Lung (tissue), 12 donors: ENCODE measurements around the gene ANKRD55. TPM values are rescaled to one million over a fixed set of nuclear protein-coding genes. Genes with fewer than 3 reads are reported as not detected.

Experiments used
- ATAC-seq: fragments of 200-7000 bp; cut with Tn5 transposase; one replicate; pipeline ENCODE4 v1.9.1; 2020; ENCODE audit warnings: moderate number of reproducible peaks; ENCODE audit not compliant: insufficient read depth, low FRiP score
- DNase-seq, 3 donors: peaks; one replicate each; pipeline ENCODE4 v3.0.0-alpha.2; 2013 to 2017
- H3K27ac ChIP-seq, 2 donors: one replicate each; pipeline ENCODE4 v1.5.1; 2013; ENCODE audit warnings: mild to moderate bottlenecking in 2 of 2, moderate library complexity in 2 of 2, control low read depth in 1 of 2, inconsistent platforms in 1 of 2, low read depth in 1 of 2, low read length in 1 of 2
- H3K27me3 ChIP-seq, 3 donors: one replicate each; pipeline ENCODE4 v1.5.1; 2013; ENCODE audit warnings: low read length in 2 of 3; ENCODE audit not compliant: control insufficient read depth in 3 of 3, insufficient read depth in 3 of 3
- H3K36me3 ChIP-seq, 4 donors: one replicate each; pipeline ENCODE4 v1.5.1; 2013; ENCODE audit warnings: low read length in 4 of 4, mild to moderate bottlenecking in 1 of 4, moderate library complexity in 1 of 4; ENCODE audit not compliant: control insufficient read depth in 4 of 4, insufficient read depth in 4 of 4
- H3K4me1 ChIP-seq, 5 donors: one replicate each; pipeline ENCODE4 v1.5.1; 2013; ENCODE audit warnings: low read length in 5 of 5, mild to moderate bottlenecking in 2 of 5, moderate library complexity in 1 of 5; ENCODE audit not compliant: control insufficient read depth in 5 of 5, insufficient read depth in 5 of 5
- H3K4me3 ChIP-seq: one replicate; pipeline ENCODE4 v1.5.1; 2013; ENCODE audit warnings: mild to moderate bottlenecking, control low read depth, moderate library complexity
- H3K9ac ChIP-seq, 2 donors: one replicate each; pipeline ENCODE4 v1.5.1; 2013; ENCODE audit warnings: low read length in 2 of 2, control low read depth in 1 of 2; ENCODE audit not compliant: insufficient read depth in 1 of 2
- H3K9me3 ChIP-seq, 4 donors: one replicate each; pipeline ENCODE4 v1.5.1; 2013; ENCODE audit warnings: low read length in 3 of 4, mild to moderate bottlenecking in 1 of 4, moderate library complexity in 1 of 4; ENCODE audit not compliant: control insufficient read depth in 4 of 4, insufficient read depth in 3 of 4
- WGBS, 2 donors: extraction: QIAGEN DNeasy Blood & Tissue Kit; methylation state at CpG; one replicate each; pipeline ENCODE4 v1.1.7; 2013; 5-methylcytosine and 5-hydroxymethylcytosine counted together
- polyA plus RNA-seq, 2 donors: library from polyadenylated mRNA; stranded (reverse); fragments of 200-250 nt; gene quantifications; one replicate each; pipeline ENCODE4 v1.2.1, GENCODE V29; 2013
- total RNA-seq, 2 donors: library from RNA; depleted of rRNA in 1 of 2; stranded (reverse); fragments of >200 nt in 1 of 2; gene quantifications; one replicate each; pipeline ENCODE4 v1.2.1, GENCODE V29; 2014 to 2021
- TF ChIP-seq, protein P1 (sequence below): IDR thresholded peaks from 2 replicates; pipeline ENCODE4 v1.5.1; 2012; ENCODE audit warnings: mild to moderate bottlenecking; ENCODE audit errors: control extremely low read depth, extremely low read depth
- donor health status: control.
- donor health status: control.
- donor health status: Bipolar disorder and iron deficiency.
- donor health status: healthy.
- donor health status: DM: yes; HTN: yes; CAD: no.

The ANKRD55 gene
- total and polyA plus RNA-seq, 4 donors: 0.06 to 0.50 (median 0.28) TPM

DNA sequence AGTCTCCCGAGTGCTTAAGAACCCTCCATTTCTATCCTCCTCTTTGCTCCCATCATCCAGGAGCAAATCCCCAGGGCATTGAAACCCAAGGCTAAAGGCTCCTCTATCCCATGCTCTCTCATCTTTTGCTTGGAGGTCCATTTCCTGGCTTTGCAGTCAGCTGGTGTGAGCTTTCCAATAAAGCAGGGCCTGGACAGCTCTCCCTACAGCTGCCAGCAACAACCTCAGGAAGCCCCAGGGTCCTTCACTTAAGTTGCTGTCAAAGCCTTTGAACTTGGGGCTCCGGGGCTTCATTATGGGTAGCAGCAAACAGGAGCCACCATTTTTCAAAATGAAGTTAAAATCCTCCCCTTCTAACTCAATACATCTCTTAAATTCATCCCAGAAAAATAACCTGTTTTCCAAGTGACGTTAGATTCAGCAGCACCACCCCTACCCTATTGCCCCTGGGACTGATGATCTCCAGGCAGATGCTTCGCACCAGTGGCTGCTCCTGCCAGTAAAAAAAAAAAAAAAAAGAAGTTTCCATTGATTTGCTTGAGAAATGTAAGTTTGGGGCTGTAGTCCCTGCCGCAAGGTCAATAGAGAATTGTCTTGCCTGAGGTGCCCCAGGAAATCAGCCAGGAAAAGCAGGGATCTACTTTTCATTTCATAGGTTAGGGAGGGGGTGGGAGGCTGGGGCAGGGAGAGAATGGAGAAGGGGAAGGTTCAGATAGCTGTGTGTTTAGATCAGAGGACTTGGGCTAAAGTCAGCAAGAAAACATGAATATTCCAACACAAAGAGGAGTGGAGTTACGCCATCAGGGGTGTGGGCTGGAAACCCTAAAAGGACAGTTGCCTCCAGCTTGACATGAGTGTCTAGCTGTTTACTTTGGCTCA, 154.6 kb downstream of the ANKRD55 start:
- no peak overlapping the region for H3K9ac ChIP-seq
- TF ChIP-seq, protein P1, sequence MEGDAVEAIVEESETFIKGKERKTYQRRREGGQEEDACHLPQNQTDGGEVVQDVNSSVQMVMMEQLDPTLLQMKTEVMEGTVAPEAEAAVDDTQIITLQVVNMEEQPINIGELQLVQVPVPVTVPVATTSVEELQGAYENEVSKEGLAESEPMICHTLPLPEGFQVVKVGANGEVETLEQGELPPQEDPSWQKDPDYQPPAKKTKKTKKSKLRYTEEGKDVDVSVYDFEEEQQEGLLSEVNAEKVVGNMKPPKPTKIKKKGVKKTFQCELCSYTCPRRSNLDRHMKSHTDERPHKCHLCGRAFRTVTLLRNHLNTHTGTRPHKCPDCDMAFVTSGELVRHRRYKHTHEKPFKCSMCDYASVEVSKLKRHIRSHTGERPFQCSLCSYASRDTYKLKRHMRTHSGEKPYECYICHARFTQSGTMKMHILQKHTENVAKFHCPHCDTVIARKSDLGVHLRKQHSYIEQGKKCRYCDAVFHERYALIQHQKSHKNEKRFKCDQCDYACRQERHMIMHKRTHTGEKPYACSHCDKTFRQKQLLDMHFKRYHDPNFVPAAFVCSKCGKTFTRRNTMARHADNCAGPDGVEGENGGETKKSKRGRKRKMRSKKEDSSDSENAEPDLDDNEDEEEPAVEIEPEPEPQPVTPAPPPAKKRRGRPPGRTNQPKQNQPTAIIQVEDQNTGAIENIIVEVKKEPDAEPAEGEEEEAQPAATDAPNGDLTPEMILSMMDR: no peak
- WGBS, 2 donors: 83 to 85% methylated on average over 6 of the region's 6 CpGs
- H3K36me3 ChIP-seq: no peaks in the 10 kb centered on the region
- ATAC-seq: peak; percentile 45
- DNase-seq: peak in 2 of 3 donors; percentile 30 to 58
- H3K4me1 ChIP-seq: peaks cover 0 to 35% (median 6%) of the 10 kb centered on the region in 5 donors
- no peak overlapping the region for H3K4me3 ChIP-seq
- H3K27ac ChIP-seq: no peak overlapping the region
- H3K27me3 ChIP-seq: no peaks in the 10 kb centered on the region
- H3K9me3 ChIP-seq: no peaks in the 10 kb centered on the region

DNA sequence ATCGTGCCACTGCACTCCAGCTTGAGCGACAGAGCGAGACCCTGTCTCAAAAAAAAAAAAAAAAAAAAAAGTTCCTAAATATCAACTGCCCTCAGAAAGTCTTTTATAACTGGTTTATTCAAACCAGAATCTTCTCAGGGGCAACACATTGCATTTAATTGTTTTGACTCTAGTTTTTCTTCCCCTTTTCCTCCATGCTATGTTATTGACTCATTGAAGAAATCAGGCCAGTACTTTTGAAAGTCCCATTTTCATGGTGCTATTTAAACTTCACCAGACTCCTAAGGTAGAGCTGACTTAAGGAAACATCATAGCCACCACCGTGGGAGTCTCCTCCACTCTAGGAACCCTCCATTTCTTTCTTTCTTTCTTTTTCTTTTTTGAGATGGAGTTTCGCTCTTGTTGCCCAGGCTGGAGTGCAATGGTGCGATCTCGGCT, 155.3 kb downstream of the ANKRD55 start:
- ATAC-seq (no peak), DNase-seq (no peak)
- Histone ChIP-seq H3K27ac (no peak overlapping the region), H3K4me3 (no peak overlapping the region), H3K27me3 (no peaks in the 10 kb centered on the region), H3K9me3 (no peaks in the 10 kb centered on the region), H3K36me3 (no peaks in the 10 kb centered on the region), H3K4me1 (peaks cover 0 to 35% (median 6%) of the 10 kb centered on the region in 5 donors), H3K9ac (no peak overlapping the region)
- WGBS, 2 donors: 91 to 97% methylated on average over 7 of the region's 7 CpGs
- TF ChIP-seq, protein P1: no peak

DNA sequence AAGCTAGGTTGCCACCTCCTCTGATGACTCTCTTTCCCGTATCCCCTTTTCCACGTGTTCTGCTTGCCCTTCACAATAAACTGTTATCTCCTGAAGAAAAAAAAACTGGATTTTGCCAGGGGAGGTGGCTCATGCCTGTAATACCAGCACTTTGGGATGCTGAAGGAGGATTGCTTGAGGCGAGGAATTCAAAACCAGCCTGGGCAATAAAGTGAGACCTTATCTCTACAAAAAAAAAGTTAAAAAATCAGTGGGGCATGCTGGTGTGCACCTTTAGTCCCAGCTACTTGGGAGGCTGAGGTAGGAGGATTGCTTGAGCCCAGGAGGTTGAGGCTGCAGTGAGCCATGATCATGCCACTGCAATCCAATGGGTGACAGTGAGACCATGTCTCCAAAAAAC, 156.6 kb downstream of the ANKRD55 start:
- Histone ChIP-seq H3K27ac (peak overlapping the region in 1 of 2 donors; percentile 10), H3K36me3 (no peaks in the 10 kb centered on the region), H3K9ac (no peak overlapping the region), H3K4me1 (peaks cover 0 to 35% (median 6%) of the 10 kb centered on the region in 5 donors), H3K9me3 (no peaks in the 10 kb centered on the region), H3K4me3 (no peak overlapping the region), H3K27me3 (no peaks in the 10 kb centered on the region)
- TF ChIP-seq, protein P1: no peak
- DNase-seq (no peak), ATAC-seq (no peak)
- 94 to 96% methylated on average over 3 of the region's 3 CpGs for WGBS, 2 donors
